GM19467 (cell line): ENCODE results near the gene LRRC32.

Experiments used
- ATAC-seq: cut with Tn5 transposase; IDR thresholded peaks from one replicate; pipeline ENCODE4 v1.9.1; 2021; ENCODE audit warnings: mild to moderate bottlenecking, moderate library complexity; ENCODE audit not compliant: unreplicated experiment

LRRC32 gene

GRCh38 chr11:76670485-76671236, at the start of gene LRRC32:
Gene LRRC32, minus strand, starts transcription at chr11:76670747. Its CDS starts 4,793 bp downstream, at chr11:76665954.
- ATAC-seq: no peak

GRCh38 chr11:76719686-76720085, 49.1 kb upstream of the LRRC32 start:
- no peak for ATAC-seq

- no peak for ATAC-seq
Measured at GRCh38 chr11:76719281-76719680, 48.7 kb upstream of the LRRC32 start.

- no peak for ATAC-seq
Measured at GRCh38 chr11:76717816-76718215, 47.3 kb upstream of the LRRC32 start.

GRCh38 chr11:76717369-76717768, 46.8 kb upstream of the LRRC32 start:
- ATAC-seq: no peak

GRCh38 chr11:76716268-76716667, 45.7 kb upstream of the LRRC32 start:
- ATAC-seq: no peak

- ATAC-seq: no peak
Measured at GRCh38 chr11:76714493-76714892, 43.9 kb upstream of the LRRC32 start.

- no peak for ATAC-seq
Measured at GRCh38 chr11:76713499-76713898, 43.0 kb upstream of the LRRC32 start.

GRCh38 chr11:76712125-76712524, 41.6 kb upstream of the LRRC32 start:
- ATAC-seq: no peak

- no peak for ATAC-seq
Measured at GRCh38 chr11:76709756-76710155, 39.2 kb upstream of the LRRC32 start.

GRCh38 chr11:76708972-76709660, 38.6 kb upstream of the LRRC32 start:
- no peak for ATAC-seq

- no peak for ATAC-seq
Measured at GRCh38 chr11:76707293-76707825, 36.8 kb upstream of the LRRC32 start.

GRCh38 chr11:76706667-76707066, 36.1 kb upstream of the LRRC32 start:
- no peak for ATAC-seq

GRCh38 chr11:76705826-76706225, 35.3 kb upstream of the LRRC32 start:
- no peak for ATAC-seq

- no peak for ATAC-seq
Measured at GRCh38 chr11:76704171-76704948, 33.8 kb upstream of the LRRC32 start.

- ATAC-seq: no peak
Measured at GRCh38 chr11:76703707-76704106, 33.2 kb upstream of the LRRC32 start.

- no peak for ATAC-seq
Measured at GRCh38 chr11:76702336-76703128, 32.0 kb upstream of the LRRC32 start.

GRCh38 chr11:76701294-76702040, 30.9 kb upstream of the LRRC32 start:
- no peak for ATAC-seq

GRCh38 chr11:76700177-76701100, 29.9 kb upstream of the LRRC32 start:
- no peak for ATAC-seq
